Neural crest cell (in vitro differentiated cells): Measurements from ENCODE around the gene FBXO7. TPM values are rescaled to one million over a fixed set of nuclear protein-coding genes. Genes with fewer than 3 reads are reported as not detected.
A peak's percentile ranks its signal among the peaks of the same experiment; 100 is the strongest.

Experiments used
- DNase-seq: peaks from one replicate; pipeline ENCODE4 v3.0.0; 2021; ENCODE audit warnings: low read depth, mixed read lengths, low spot score
- H3K27ac Mint-ChIP-seq: one replicate; pipeline ENCODE4 v1.8.0; 2021; ENCODE audit warnings: mild to moderate bottlenecking, mixed read lengths; ENCODE audit not compliant: unreplicated experiment
- H3K27me3 Mint-ChIP-seq: 2 replicates; pipeline ENCODE4 v1.8.0; 2021; ENCODE audit warnings: low read depth, mild to moderate bottlenecking, mixed read lengths
- H3K36me3 Mint-ChIP-seq: 2 replicates; pipeline ENCODE4 v1.8.0; 2021; ENCODE audit warnings: low read depth, mild to moderate bottlenecking, mixed read lengths
- H3K4me1 Mint-ChIP-seq: 2 replicates; pipeline ENCODE4 v1.8.0; 2021; ENCODE audit warnings: mixed read lengths
- H3K4me3 Mint-ChIP-seq: one replicate; pipeline ENCODE4 v1.8.0; 2021; ENCODE audit warnings: mild to moderate bottlenecking, mixed read lengths
- H3K9me3 Mint-ChIP-seq: 2 replicates; pipeline ENCODE4 v1.8.0; 2021; ENCODE audit warnings: mixed read lengths
- CTCF ChIP-seq: fragments of 200-600 bp; sonication (generic); conservative IDR thresholded peaks from 2 replicates; pipeline ENCODE4 v1.5.0; 2021; ENCODE audit warnings: antibody characterized with exemption, mild to moderate bottlenecking
- total RNA-seq: library from RNA; stranded (reverse); gene quantifications from 2 replicates; pipeline ENCODE4 v1.2.1, GENCODE V29; 2021

The FBXO7 gene
- total RNA-seq, 1 donor from 2014 or later, result 82.8 TPM

DNA sequence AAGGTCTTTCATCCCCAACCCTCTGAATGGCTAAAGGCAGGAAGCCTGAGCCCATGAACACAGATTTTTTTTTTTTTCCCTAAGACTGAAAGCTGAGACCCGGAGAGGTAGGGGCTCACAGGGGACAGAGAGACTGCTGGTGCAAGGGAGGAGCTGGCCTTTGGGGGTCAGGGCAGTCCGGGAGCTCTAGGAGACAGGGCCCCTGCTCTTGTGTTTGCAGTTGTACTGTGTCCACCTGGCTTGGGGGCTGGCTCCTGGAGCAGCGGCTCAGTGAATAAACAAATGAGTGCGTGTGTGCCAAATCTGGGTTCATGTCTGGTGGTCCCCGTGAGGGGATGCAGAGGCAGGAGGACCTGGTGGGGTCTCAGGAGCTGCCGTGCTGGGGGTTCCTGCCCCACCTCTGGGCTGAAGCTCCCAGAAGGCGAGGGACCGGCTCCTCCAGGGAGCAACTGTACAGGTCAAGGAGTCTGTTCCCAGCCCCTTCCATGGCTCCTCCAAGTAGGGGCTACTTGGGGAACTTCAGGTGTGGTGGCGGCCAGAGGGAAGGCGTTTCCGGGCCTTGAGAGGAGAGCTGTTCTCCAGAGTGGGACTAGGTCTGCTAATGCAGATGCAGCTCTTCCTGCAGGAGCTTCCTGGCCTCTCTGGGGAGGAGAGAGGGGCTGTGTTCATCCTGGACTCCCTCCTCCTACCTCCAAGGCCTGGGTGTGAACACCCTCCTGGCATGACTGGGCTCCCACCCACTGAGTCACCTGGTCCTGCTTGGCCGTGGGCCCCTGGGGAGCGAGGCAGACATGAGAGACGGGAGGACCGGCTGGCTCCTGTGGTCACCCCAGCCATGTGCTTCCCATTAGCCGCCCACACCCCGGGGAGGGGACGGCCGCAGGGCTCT, 57.6 kb downstream of the FBXO7 start:
- H3K4me1 Mint-ChIP-seq, result peaks cover 64% of the 10 kb centered on the region
- no peaks in the 10 kb centered on the region for H3K36me3 Mint-ChIP-seq
- DNase-seq, result peak; percentile 19
- H3K4me3 Mint-ChIP-seq, result peak overlapping the region; percentile 28
- H3K9me3 Mint-ChIP-seq, result no peaks in the 10 kb centered on the region
- peaks cover 7% of the 10 kb centered on the region for H3K27me3 Mint-ChIP-seq
- H3K27ac Mint-ChIP-seq, result peak overlapping the region; percentile 84
- no peak for TF ChIP-seq CTCF

DNA sequence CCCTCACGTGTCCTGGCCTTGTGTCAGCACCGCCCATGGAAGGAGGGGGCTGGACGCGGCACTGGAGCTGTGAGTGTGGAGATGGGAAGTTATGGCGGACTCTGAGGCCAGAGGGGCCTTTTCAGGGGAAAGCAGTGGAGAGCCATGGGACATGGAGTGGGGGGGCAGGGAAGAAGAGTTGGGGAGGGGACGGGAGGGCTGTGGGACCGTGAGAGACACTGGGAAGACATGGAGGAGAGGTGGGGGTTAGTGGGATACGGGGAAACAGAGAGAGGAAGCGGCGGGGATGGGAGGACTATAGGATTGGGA, 58.2 kb downstream of the FBXO7 start:
- no peak for DNase-seq
- H3K36me3 Mint-ChIP-seq, result no peaks in the 10 kb centered on the region
- H3K4me3 Mint-ChIP-seq, result no peak overlapping the region
- H3K27me3 Mint-ChIP-seq, result peaks cover 7% of the 10 kb centered on the region
- no peak for TF ChIP-seq CTCF
- H3K9me3 Mint-ChIP-seq, result no peaks in the 10 kb centered on the region
- peaks cover 60% of the 10 kb centered on the region for H3K4me1 Mint-ChIP-seq
- H3K27ac Mint-ChIP-seq, result no peak overlapping the region

DNA sequence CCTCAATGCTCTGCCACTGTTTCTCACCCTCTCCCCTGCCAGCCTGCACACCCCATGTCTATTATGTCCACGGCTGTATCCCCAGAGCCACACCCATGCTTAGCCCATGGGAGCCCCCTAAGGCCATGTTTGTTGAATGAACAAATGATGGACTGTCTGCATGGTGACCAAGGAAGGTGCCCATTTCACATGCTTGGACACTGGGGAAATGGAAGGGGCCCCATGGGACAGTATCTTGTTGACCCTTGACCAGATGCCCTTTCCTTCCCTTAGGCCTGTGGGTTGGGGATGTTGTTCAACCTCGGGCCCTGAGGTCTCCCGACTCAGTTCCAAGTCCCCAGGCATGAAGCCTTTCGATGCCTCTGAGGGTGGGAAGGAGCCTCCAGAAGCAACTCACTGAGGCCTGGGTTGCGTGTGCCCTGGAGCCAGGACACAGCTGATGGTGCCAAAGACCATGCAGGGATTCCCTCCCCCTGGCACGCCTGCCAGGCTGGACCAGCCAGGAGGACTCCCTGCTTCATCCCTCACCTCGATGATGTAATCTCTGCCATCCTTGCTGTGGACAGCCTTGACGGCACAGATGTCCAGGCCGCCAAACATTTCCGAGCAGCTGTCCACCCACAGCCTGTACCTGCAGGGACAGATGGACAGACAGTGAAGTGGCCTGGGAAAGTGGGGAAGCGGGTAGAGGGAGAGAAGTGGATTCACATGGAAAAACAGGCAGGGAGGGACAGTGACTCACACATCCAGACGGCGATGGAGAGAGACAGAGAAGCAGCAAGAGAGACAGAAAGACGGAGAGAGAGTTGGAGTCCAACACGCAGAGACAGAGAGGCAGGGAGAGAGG, 58.9 kb downstream of the FBXO7 start:
- no peaks in the 10 kb centered on the region for H3K9me3 Mint-ChIP-seq
- TF ChIP-seq CTCF, result no peak
- no peak for DNase-seq
- H3K4me3 Mint-ChIP-seq, result peak overlapping the region; percentile 62
- H3K4me1 Mint-ChIP-seq, result peaks cover 54% of the 10 kb centered on the region
- H3K27me3 Mint-ChIP-seq, result peaks cover 7% of the 10 kb centered on the region
- peaks cover under 1% of the 10 kb centered on the region for H3K36me3 Mint-ChIP-seq
- H3K27ac Mint-ChIP-seq, result peak overlapping the region; percentile 97

- peaks cover 2% of the 10 kb centered on the region for H3K36me3 Mint-ChIP-seq
- peak; percentile 56 for DNase-seq
- H3K27me3 Mint-ChIP-seq, result peaks cover 7% of the 10 kb centered on the region
- H3K4me1 Mint-ChIP-seq, result peaks cover 48% of the 10 kb centered on the region
- H3K4me3 Mint-ChIP-seq, result peak overlapping the region; percentile 70
- peak overlapping the region; percentile 97 for H3K27ac Mint-ChIP-seq
- no peak for TF ChIP-seq CTCF
- H3K9me3 Mint-ChIP-seq, result no peaks in the 10 kb centered on the region
These were observed 59.9 kb downstream of the FBXO7 start for GRCh38 chr22:32534252-32535235.
